Measurements from ENCODE around the gene PPP6R1. TPM values are rescaled to one million over a fixed set of nuclear protein-coding genes. Genes with fewer than 3 reads are reported as not detected.
A peak's percentile ranks its signal among the peaks of the same experiment; 100 is the strongest.

The PPP6R1 gene
- total RNA-seq, 1 donor from 2014 or later = 40.4 TPM

DNA sequence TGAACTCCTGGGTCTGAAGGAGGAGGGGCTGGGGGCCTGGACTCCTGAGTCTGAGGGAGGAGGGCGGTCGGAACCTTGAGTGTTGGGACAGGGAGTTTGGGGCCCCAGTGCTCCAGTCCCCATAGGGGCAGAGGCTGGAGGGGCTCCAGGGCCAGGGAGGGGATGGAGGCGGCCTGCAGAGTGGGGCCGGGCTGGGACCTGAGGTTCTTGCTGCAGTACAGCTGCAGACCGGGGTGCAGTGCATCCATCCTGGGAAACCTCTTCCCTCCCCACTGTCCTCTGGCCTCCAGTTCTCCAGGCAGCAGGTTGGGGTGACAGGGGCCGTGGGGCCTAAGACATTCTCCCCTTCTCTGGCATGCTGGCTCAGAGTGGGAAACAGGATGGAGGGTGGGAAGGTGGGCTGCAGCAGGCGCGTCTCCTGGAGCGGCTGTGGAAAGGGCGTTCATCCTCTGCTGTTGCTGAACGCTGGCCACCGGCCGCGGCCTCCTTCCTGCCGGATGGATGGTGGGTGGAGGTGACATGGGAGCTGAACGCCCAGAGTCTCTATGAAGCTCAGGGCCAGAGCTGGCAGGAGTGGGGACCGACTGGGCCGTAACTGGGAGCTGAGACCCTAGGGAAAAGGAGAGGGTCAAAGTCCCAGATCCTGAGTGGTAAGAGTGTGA is 26.5 kb upstream of the PPP6R1 start:
- DNase-seq (ENCODE audit: low spot score) = no peak
- peak; percentile 4 for ATAC-seq

GRCh38 chr19:55284405-55285058 is 25.7 kb upstream of the PPP6R1 start:
- intact Hi-C loops (cut with DNase I) = no loop called here
- ATAC-seq (no peak), DNase-seq (ENCODE audit: low spot score) (no peak)

More for the DNA sequence above, 26.5 kb upstream of the PPP6R1 start:
- intact Hi-C loops (cut with DNase I) = no loop called here

DNA sequence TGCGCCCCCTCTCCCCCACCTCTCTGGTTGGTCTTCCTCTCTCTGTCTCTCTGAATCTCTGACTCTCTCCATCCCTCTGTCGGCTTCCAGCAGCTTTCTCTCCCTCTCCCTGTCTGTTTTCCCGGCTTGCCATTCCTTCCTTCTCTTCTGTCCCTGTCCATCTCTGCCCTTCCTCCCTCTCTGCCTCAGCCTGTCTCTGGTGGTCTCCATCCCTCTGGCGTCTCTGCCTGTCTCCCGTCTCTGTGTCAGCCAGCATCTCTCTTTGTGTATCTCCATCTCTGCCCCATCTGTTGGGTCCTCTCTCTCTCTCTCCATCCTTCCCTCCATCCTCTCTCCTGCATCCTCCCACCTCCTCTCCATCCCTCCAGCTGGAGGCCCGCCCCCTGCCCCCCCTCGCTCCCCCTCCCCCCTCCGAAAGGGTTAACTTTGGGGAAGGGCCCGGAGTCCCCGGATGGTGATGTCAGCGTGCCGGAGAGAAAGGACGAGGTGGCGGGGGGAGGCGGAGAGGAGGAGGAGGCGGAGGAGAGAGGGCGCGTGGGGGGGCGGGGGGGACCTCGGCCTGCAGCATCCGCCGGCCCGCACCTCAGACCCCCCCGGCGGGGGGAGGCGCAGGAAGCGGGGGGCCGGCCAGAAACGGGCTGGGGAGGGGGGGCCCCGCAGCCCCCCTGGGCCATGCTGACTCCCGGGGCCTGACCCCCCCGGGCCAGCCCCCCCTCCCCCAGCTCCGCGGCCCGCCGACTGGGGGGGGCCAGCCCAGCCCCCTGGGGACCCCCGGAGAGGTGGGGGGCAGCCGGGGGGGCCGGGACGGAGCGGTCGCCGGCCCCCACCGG is 24.9 kb upstream of the PPP6R1 start, which contains the start of gene BRSK1:
Gene BRSK1, plus strand, starts transcription at position 450 of the 830 bp plus-strand sequence. CDS start 446 bp downstream, outside the sequence.
- peak; percentile 73 for DNase-seq (ENCODE audit: low spot score)
- intact Hi-C loops (cut with DNase I) = no loop called here
- no peak for ATAC-seq

DNA sequence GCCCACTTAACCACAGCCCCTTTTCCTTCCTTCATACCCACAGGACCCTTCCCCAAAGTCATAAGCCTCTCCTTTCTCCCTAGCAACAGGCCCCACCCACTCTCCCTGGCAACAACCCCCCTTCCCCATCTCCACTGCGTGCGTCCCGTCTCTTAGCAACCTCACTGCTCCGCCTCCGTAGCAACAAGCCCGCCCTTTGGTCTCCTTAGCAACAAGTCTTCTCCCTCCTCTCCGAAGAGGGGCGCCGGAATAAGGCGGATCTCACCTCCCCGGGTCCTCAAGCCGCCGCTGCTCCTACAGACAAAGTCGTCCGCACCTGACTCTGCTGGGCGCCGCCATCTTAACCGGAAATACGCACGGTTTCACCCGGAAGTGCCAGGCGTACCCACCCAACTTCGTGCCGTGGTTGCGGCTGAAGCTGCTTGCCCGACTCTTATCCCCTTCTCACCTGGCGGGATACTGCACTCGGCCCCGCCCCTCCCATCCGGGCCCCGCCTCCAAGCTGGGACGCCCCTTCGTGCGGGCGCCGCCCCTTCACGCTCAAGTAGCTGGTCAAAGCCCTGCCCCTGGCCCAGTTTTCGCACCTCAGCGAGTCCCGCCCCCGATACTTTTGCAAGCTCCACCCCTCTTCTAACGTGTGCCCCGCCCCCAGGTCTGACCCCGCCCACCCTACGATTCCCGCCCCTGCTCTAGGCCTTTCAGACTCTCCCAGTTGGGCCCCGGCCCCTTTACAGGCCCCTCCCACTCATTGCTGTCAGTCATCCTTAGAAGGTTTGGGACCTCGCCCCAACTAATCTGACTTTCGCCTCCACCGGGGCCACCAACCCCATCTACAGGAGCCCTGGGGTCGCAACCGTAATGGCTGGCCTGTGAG is 21.2 kb upstream of the PPP6R1 start, which contains the start of gene HSPBP1:
Gene HSPBP1, minus strand, starts transcription at position 341 of the 874 bp plus-strand sequence. CDS start 502 bp downstream, outside the sequence.
- intact Hi-C loops (cut with DNase I) = no loop called here
- DNase-seq (ENCODE audit: low spot score) (peak; percentile 93), ATAC-seq (peak; percentile 94)

DNA sequence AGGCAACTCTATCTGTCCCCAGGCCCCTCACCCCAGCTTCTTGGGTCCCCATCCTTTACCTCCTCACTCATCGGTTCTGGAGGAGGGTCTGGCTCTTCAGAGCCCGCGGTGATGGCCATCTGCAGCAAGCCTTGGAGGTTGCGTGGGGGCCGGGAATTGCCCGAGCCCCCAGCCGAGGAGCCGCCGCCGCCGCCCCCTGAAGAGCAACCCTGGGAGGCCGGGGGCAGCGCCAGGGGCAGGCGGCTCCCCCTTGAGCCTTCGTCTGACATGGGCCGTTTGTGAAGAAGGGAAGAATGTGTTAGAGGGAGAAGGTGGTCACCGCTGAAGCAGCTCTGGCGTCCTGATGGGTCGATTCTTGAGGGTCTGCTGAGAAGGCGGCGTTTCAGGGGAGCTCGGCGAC is 20.5 kb upstream of the PPP6R1 start:
- intact Hi-C loops (cut with DNase I) = no loop called here
- ATAC-seq = no peak
- no peak for DNase-seq (ENCODE audit: low spot score)

- ATAC-seq = no peak
- intact Hi-C loops (cut with DNase I) = no loop called here
Measured at GRCh38 chr19:55278391-55279135, 19.7 kb upstream of the PPP6R1 start.

DNA sequence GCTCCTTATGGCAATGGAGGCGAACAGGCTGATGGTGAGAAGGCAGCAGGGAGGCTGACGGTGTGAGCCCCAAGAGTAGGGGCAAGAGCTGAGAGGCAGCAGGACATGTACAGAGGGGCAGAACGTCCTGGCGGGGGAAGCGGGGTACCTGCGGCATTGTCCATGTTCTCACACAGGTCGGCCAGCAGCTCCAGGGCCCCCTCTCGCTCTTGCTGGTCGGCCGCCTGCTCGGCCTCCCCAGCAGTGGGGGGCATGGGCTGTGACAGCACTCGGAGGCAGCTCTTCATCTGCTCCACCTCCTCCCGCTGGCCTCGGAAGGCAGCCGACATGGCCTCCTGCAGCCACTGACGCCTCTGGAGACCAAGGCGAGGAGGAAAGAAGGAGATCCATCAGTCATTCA is 18.7 kb upstream of the PPP6R1 start:
- intact Hi-C loops (cut with DNase I) = no loop called here
- DNase-seq (ENCODE audit: low spot score) = no peak
- ATAC-seq = no peak

More at GRCh38 chr19:55278391-55279135, 19.7 kb upstream of the PPP6R1 start:
- no peak for DNase-seq (ENCODE audit: low spot score)

- DNase-seq (ENCODE audit: low spot score) = no peak
- intact Hi-C loops (cut with DNase I) = no loop called here
- no peak for ATAC-seq
Measured at GRCh38 chr19:55276720-55277430, 18.1 kb upstream of the PPP6R1 start.

GRCh38 chr19:55275851-55276719 is 17.3 kb upstream of the PPP6R1 start:
- intact Hi-C loops (cut with DNase I) = no loop called here
- DNase-seq (ENCODE audit: low spot score) (no peak), ATAC-seq (no peak)

GRCh38 chr19:55273978-55274707 is 15.3 kb upstream of the PPP6R1 start:
- ATAC-seq (no peak), DNase-seq (ENCODE audit: low spot score) (no peak)
- intact Hi-C loops (cut with DNase I) = no loop called here

- intact Hi-C loops (cut with DNase I) = no loop called here
- DNase-seq (ENCODE audit: low spot score) = no peak
- ATAC-seq = no peak
Measured at GRCh38 chr19:55272142-55272541, 13.3 kb upstream of the PPP6R1 start.

DNA sequence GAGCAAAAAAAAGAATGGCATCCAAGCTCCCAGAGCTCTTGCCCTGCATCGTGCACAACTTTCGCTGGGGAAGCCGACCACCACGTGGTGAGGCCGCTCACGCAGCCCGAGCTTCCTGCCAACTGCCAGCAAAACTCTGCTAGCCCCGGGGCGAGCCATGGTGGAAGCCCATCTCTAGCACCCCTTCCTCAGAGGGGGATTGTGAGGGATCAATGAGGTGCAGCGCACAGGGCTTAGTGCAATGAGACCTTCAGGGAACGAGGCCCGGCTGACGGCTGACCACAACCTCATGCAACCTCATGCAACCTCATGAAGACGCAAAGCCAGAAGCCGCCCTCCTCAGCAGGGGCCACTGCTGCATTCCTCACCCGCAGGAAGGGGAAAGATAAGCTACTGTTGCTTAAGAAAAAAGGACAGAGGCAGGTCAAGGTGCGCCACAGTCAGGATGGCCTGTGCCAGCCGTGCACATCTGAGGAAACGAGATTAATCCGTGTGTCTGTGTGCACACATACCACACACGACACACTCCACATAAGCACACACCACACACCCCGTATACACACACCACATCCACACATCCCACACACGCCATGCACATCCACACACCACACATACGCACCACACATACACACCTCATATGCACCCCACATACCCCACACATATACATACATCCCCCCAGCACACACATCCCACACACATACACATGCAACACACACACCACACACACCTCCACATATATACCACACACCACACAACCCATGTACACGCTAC is 11.5 kb upstream of the PPP6R1 start:
- no peak for ATAC-seq
- intact Hi-C loops (cut with DNase I) = no loop called here
- no peak for DNase-seq (ENCODE audit: low spot score)

- ATAC-seq = no peak
- no peak for DNase-seq (ENCODE audit: low spot score)
- intact Hi-C loops (cut with DNase I) = no loop called here
Measured at GRCh38 chr19:55269299-55269698, 10.5 kb upstream of the PPP6R1 start.

DNA sequence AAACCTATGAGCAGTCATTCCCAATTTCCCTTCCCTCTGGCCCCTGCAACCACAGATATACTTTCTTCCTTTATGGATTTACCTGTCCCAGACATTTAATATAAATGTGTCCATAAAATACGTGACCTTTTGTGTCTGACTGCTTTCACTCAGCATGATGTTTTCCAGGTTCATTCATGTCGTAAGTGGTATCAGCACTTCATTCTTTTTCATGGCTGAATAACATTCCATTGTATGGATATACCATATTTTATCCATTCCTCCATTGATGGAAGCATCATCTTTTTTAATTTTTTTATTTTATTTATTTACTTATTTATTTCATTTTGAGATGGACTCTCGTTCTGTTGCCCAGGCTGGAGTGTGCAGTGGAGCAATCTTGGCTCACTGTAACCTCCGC is 8.0 kb upstream of the PPP6R1 start:
- ATAC-seq (no peak), DNase-seq (ENCODE audit: low spot score) (no peak)
- intact Hi-C loops (cut with DNase I) = no loop called here

- intact Hi-C loops (cut with DNase I) = no loop called here
- DNase-seq (ENCODE audit: low spot score) (no peak), ATAC-seq (no peak)
Measured at GRCh38 chr19:55266404-55266803, 7.6 kb upstream of the PPP6R1 start.

All from sciatic nerve (tissue), 2 donors.